HTERT RPE-1 (cell line): ENCODE data around the gene ZNF532.

Source experiments
- in situ Hi-C: fragments of 300-500 bp; cut with MboI; formaldehyde crosslinking; loops from 4 replicates; pipeline ENCODE4 v1.14.3; 2020; ENCODE audit warnings: low sequenced_read_pairs

ZNF532 gene

DNA sequence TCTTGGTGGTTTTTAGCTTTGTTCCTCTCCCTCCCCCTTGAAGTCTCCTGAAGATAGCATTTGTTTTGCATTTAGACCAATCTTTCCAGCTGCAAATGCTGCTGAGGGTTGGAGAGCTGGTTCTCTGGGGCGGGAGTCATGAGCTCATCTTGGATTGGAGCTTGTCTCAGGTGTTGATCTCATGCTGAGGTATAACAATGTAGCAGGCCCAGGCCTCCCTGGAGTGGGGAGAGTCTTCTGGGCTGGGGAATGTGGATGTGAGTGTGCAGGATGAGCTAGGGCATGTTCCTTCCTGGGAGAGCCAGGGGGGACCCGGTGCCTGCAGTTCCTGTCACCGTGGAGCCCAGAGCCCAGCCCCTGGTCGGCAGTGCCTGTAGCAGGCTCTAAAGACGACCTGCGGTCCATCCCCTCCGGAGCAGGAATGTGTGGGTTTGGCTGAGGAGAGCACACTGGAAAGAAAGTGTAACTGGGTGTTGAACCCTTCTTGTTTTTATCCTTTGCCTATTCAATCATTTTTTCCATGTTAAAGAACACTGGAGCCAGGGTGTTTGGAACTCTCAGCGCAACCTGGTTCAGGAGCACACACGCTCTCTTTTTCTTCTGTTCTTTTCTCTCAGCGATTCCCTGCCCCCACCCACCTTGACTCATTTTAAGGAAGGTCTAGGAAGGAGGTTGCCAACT, 2.7 kb downstream of the ZNF532 start:
- in situ Hi-C loops = no loop called here

DNA sequence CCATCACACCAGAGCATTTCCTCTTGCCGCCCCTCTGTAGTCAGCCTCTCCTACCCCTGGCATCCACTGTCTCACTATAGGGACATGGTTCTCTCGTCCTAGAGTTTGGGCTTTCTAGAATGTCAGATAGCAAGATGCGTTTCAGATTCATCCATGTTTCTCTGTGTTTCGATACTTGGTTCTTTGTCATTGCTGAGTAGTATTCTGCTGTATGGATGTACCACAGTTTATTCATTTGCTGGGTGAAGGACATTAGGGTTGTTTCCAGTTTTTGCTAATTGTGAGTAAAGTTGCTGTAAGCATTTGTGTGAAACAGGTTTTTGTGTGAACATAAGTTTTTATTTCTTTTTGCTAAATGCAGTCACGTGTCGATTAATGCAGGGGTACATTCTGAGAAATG, 3.8 kb downstream of the ZNF532 start:
- in situ Hi-C loops = no loop called here

DNA sequence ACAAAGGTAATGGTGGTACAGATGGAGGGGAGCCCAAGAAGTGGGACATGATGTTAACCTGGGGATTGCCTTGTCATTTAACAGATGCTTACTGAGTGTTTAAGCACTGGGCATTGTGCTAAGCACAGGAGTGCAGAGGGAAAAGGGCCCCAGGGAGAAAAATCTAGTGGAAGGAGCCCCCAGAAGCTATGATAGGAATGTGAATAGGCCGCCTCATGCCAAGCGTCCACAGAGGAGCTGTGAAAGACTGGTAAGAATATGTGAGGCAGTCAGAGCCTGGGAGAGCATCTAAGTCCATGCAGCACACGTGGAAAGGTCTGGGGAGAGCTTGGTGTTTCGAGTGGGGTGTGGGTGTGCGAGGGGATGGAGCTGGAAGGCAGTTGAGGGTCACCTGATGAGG, 5.5 kb downstream of the ZNF532 start:
- in situ Hi-C loops = no loop called here

DNA sequence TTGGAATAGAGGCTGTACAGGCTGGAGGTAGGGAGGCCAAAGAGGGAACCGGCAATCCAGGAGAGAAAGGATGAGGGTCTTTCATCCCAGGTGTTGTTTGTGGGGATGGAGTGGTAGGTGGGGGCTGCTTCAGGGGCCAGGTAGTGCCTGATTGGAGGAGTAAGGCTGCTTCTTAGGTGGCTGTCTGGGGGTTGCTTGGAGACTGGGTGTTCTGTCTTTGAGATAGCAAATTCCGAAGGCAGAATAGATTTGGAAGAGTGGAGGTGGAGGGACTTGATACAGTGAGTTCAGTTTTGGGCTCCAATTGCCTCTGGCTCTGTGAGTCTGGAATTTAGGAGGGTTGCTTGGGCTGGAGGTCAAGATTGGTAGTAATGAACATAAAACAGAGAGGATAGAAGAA, 5.9 kb downstream of the ZNF532 start:
- in situ Hi-C loops = no loop called here

DNA sequence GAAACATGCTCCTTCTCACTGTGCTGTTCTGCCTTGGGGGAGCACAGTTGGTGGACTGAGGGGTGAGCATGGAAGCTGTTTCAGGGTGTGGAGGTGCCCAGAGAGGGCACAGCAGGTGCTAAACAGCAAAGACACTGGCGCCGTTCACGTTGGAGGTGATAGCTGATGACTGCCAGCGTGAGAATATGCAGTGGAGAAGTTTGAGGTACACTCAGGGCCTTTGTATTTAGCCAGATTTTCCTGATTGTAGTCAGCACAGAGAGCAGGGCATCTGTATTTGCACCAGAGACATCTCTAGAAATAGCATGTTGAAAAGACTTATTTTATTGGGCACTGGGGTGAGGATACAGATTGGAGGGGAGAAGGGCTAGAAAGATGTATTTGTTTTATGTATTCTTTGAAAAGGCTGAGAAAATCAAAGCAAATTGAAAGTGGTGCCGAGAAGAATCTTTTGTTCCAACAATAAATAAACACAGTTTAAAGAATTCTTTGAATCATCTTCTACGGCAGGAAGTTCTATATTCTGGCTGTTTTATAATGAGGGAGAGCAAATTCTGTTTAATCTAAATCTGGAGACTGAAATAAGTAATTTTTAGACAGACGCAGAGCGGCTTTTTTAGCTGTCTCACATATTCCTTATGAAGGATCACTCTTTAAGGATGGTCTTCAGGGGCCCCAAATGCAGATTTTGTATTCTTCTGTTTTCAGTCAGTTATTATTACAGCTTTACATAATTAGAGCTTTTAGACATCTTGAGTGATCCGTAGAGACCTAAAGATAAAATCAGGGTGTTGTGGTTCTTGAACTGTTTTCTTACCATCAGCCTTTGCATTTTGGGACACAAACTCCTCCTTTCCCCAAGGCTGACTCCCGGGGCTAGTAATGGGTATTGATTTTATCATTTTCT, 7.1 kb downstream of the ZNF532 start:
- in situ Hi-C loops = no loop called here

DNA sequence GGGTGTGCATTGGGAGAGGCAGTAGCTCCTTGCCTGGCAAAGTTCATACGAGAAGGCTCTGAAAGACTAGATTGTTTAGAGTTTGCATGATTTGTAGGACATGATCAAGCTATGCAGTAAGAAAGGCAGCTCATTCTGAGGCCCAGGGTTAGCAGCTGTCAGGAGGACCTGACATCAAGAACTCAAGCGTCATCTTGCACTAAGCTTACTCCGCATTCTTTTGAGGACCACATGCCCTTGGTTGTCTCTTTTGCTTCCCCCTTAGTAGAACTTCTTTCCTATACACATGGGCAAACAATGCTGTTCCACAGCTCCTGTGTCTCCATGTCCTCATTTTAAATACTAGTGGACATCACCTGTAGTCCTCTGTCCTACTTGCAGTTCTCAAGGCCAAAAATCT, 14.0 kb downstream of the ZNF532 start:
- in situ Hi-C loops = no loop called here

DNA sequence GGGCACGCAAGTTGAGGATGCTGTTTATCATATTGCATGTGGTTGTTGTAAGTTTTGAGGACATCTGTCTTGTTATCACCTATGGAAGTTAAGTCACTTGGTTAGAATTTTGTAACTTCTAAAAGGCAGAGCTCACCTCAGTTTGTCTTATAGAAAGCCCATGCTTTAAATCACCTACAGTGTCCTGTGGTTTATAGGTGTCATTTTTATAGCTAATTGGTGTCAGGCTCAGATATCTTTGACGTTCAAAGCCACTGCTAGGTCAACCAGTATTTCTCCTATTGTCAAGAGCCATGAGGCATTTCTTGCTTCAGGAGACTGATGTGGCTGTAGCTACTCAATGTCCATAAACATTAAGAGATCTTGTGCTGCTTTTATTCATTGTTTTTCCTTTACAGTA, 16.8 kb downstream of the ZNF532 start:
- in situ Hi-C loops = no loop called here

DNA sequence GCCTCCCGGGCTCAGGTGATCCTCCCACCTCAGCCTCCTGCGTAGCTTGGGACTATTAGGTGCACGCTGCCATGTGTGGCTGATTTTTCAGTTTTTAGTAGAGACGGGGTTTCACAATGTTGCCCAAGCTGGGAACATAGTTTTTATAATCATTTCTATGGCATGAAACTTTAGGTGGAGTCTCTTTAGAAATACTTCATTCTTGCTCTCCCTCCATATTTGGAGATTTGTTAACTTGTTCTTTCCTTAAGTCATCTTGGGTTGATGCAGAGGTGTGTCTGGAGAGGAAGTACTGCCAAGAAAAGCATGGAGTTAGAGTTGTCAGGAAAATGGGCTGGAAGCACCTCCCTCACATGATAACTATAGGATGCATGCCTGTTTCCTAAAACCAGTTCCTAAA, 17.4 kb downstream of the ZNF532 start:
- in situ Hi-C loops = no loop called here

DNA sequence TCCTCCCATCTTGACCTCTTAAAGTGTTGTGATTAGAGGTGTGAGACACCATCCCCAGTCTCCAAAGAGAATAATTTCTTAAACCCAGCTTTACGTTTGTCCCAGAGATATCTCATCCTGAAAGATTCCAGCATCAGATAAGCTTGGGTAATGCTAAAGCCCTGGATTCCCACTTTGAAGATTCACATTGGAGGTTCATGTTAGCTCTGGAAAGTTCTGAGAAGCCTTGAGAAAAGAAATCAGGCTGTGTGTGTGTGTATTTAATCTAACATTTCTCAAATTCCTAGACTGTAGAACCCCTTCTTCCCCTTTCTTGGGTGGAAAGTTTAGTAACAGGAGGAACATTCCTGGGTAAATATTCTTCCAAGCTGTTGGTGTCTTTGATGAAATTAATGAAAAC, 18.0 kb downstream of the ZNF532 start:
- in situ Hi-C loops = no loop called here

DNA sequence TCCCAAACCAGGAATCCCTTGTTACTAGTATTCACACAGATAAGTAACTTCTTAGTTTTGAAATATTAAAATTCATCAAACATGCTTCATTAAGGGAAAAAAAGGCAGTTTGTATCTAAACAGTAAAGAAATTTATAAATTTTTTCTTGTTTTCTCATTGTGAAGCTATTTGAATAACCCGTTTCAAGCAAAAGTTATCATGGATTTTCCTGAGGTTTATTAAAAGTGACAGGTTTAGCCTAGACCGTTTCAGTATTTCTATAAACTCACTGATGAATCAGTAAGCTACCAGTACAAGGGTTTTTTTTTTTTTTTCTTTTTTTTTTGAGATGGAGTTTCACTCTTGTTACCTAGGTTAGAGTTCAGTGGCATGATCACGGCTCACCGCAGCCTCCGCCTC, 20.0 kb downstream of the ZNF532 start:
- in situ Hi-C loops = no loop called here

DNA sequence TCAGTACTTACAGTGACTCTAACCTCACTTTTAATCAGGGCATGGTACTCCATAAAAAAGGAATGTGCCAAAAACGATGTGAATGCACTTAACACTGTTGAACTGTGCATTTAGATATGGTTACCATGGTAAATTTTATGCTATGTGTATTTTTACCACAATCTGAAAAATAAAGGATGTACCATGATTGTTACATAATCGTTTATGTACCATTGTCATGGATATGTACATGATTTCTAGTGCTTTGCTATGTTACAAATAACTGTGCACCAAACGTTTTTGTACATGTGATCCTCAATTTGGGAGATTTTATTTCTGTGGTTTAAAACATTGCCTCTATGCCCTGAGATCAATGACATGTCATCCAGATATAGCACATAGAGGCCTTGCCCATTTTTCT, 21.8 kb downstream of the ZNF532 start:
- in situ Hi-C loops = no loop called here

DNA sequence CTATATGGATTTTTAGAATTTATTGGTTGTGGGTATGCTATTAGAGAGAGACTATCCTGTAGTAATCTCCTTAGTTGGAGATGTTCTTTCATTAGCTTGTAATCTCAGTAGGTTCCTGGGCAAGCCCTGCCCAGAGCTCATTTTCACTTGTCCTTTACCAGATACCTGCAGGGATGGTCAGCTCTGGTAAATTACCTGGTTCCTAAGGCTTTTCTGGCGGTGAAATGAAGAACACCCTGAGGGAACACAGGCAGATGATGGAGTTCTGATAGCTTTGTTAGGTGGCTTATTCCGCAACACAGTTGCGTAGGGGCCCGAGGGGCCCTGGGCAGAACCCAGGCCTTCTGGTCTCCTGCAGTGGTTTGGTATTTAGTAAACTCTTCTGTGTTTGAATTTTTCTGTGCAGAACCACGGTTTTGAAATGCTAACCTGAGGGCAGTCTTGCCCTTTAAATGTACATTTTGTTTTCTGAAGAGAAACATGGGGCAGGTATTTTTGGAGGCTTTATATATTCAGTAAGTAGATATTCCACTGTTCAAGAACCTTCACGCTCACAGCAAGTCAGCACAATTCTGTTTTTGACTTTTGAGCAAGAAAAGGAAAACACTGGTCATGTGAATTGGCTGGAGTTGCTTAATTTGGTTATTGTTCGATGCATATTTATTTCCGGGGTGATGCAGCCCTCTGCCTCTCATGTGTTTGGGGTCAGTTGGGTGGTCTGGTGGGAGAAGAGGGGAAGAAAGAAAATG, 22.4 kb downstream of the ZNF532 start:
- in situ Hi-C loops = no loop called here

DNA sequence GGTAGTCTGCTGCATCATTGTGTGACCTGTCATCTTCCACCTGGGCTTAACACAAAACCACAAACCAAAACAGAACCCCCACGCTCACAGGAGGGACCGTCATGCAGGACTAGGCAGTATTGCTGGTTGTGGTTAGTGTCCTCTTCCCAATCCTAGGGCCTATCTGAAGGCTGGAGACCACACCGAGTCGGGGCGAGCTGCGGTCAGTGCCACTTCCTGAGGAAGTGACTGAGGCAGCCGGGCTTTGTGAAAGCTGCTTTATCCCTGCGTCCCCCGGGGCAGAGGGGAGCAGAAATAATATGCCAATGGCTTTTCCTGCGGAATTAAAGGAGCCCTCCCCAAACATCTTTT, 22.9 kb downstream of the ZNF532 start:
- in situ Hi-C loops = no loop called here

DNA sequence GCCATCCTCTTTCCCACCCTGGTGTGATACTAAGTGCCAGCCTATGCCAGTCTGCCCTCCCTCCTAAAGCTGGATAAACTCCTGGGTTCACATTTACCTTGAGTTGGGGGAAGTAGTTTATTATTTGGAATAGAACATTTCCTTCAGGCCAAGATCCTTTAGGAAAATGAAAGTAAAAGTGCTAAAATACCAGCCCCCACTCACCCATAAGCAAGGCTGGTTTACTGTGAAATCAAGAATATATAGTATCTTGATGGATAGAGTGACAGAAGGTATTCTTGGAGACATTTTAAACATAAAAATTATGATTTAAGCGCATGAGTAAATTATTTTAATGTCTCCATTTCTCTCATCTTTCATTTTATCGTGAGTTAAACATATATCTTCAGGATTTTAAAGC, 27.1 kb downstream of the ZNF532 start:
- in situ Hi-C loops = no loop called here

DNA sequence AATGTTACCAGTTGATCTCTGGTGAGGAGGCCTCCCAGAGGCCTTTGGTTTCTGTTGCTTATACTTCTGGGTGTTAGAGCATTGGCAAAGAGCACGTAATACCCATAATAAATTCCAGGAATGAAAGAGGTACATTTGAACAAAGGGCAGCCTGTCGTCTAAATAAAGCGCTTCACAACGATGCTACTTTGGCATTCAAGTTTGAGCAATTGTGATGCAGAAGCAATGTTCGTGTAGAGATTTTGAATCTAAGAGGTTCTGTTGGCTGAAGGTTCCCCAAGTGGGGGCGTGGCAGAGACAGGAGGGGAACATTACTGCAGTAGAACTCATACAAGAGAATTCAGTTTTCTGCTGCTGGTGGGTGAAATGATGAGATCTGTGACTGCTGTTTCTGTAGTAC, 27.8 kb downstream of the ZNF532 start:
- in situ Hi-C loops = no loop called here

DNA sequence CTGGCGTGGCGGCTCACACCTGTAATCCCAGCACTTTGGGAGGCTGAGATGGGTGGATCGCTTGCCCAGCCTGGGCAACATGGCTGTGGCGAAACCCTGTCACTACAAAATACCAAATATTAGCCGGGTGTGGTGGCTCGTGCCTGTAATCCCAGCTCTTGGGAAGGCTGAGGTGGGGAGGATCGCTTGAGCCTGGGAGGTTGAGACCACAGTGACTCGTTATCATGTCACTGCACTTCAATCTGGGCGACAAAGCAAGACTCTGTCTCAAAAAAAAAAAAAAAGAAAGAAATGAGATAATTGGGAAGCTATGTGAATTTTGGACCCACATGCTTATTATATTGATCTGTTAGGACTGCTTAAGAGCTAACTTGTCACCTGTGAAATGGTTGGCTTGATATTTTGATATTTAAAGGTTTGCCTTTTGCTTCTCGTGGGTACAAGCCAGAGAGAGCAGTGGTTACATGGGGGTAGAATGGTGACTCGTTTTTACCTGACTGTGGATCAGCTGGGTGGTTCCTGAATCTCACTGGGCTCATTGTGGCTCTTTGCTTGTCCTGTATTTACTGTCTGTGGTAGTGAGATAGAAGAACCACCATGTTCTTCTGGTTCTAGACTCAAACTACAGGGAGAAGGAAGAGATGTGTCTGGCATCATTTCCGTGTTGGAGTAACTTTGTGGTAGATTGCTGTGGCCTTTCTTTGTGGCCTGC, 28.9 kb downstream of the ZNF532 start:
- in situ Hi-C loops = no loop called here

DNA sequence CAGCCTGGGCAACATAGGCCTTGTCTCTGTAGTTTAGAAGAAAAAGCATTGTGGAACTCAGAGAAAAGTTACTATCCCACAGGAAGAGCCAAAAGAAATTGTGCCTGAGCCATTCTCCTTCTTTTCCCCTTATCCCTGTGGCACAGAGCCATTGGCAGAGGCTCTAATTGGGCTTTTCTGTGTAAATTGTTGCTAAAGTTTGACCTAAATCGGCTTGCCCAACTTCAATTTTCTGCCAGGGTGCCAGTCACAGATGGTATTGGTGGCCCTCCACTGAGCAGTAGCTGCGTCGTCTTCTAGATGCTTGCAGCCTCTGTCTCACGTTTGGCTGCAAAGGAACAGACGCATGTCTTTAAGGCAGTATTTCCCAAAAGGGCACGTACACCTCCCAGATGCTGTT, 30.3 kb downstream of the ZNF532 start:
- in situ Hi-C loops = no loop called here

DNA sequence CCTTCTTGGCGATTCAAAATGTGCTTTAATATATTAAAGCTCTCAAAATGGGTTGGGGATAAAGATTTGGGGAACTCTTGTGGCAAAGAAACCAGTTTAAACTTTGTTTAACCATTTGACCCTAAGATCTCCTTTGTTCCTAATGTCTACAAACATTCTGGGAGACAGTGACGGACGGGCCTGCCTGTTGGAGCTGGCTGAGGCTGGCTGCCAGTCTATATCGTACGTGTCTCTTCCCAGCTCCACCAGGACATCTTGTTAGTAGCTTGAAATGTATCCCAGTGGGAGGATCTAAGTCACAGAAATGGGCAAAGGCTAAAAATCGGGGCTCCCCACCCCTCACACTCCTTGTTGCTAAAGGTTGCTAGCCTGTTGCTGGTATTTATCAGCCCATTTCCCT, 30.7 kb downstream of the ZNF532 start:
- in situ Hi-C loops = no loop called here

DNA sequence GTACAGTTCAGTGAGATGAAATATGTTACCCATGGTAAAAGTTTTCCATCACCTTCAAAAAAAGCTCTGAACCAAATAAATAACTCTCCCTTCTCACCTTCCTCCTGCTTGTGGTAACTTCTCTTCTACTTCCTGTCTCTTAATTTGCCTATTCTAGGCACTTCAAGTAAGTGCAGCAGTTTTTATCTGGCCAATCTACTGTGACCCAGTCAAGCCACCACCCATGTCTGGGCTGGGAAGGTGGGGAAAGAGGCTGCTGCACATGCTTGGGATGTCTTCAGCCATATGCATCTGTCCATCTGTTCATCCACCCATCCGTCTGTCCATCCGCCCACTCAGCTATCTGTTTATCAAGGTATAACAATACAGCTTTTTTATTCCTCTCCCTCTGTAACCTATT, 31.6 kb downstream of the ZNF532 start:
- in situ Hi-C loops = no loop called here

DNA sequence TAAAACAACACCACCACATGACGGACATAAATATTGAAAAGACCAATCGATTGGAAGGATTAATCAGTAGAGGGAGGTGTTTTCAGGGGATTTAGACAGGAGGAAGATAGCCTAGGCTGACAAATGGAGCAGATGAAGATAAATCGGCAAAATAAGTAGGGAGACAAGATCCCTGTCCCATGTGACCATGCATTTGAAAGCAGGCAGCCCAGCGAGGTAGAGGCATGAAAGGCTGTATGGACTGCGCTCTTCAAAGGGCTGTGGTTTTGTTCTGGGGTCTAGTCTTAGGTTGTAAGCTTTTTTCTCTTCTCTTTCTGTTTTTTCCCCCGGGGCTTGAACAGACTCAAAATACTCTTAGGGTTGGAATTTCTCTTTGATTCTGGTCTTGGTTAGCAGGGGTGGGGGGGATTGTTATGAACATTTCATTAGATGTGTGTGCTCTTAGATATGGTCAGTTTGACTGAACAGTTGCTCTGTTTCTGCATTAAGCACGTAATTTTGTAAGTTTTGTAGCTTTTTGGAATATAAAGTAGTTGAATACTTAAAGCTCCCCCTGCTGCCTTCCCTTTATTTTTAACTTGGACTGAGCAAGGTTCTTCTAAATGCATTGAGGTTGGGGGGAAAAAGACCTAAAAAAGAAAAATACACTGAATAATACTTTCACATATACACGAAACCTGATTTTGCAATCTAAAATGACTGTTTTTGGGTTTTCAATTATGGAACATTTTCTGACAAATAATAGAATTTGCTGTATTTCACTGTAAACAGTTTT, 32.2 kb downstream of the ZNF532 start:
- in situ Hi-C loops = no loop called here
